Prostate gland (tissue), 2 donors: ENCODE data around the gene BAMBI. TPM values are rescaled to one million over a fixed set of nuclear protein-coding genes. Genes with fewer than 3 reads are reported as not detected.

Source experiments
- DNase-seq: peaks from one replicate; pipeline ENCODE4 v3.0.0-alpha.2; 2019; ENCODE audit warnings: low spot score
- H3K27ac ChIP-seq, 2 donors: fragments of 200-600 bp; sonication (generic); 2 replicates each; pipeline ENCODE4 v1.5.1; 2017 to 2019
- H3K27me3 ChIP-seq: fragments of 200-600 bp; sonication (generic); replicated peaks from 2 replicates; pipeline ENCODE4 v1.5.1; 2019; ENCODE audit not compliant: insufficient read depth
- H3K36me3 ChIP-seq, 2 donors: fragments of 200-600 bp; sonication (generic); 1 replicate in 1 of 2; 2 replicates in 1 of 2; pipeline versions ENCODE4 v1.5.1 to v1.8.1; 2017 to 2019
- H3K4me1 ChIP-seq: fragments of 200-600 bp; sonication (generic); replicated peaks from 2 replicates; pipeline ENCODE4 v1.5.1; 2019
- H3K4me3 ChIP-seq, 2 donors: fragments of 200-600 bp; sonication (generic); 2 replicates each; pipeline ENCODE4 v1.5.1; 2017 to 2019
- H3K9me3 ChIP-seq: fragments of 200-600 bp; sonication (generic); 2 replicates; pipeline ENCODE4 v1.5.1; 2017
- CTCF ChIP-seq, 4 experiments: fragments of 200-600 bp in 2 of 4; fragments of 450-650 bp in 2 of 4; sonication (generic) in 2 of 4; IDR thresholded peaks; 1 replicate in 3 of 4; 2 replicates in 1 of 4; pipeline ENCODE4 v1.5.1; 2016 to 2019; ENCODE audit warnings: antibody characterized with exemption in 4 of 4, mild to moderate bottlenecking in 2 of 4, moderate library complexity in 2 of 4
- POLR2A ChIP-seq: fragments of 450-650 bp; IDR thresholded peaks from one replicate; pipeline ENCODE4 v1.6.1; 2016; ENCODE audit warnings: antibody characterized with exemption, mild to moderate bottlenecking
- POLR2AphosphoS5 ChIP-seq: sonication (generic); formaldehyde crosslinking; IDR thresholded peaks from one replicate; pipeline ENCODE4 v1.6.1; 2017; ENCODE audit warnings: antibody characterized with exemption
- whole genome bisulfite sequencing: methylation state at CpG from one replicate; pipeline ENCODE4 v1.1.5; 2018; 5-methylcytosine and 5-hydroxymethylcytosine counted together
- intact Hi-C: fragments of 100-400 bp; cut with DNase I; formaldehyde crosslinking; loops from one replicate; pipeline ENCODE4 v1.14.2; 2022
- small RNA-seq, 2 donors: library from RNA; depleted of rRNA; stranded (forward); fragments of <200 nt; gene quantifications; one replicate each; pipeline ENCODE3, GENCODE V24; 2016
- total RNA-seq, 2 donors: library from RNA; depleted of rRNA; stranded (reverse); fragments of >200 nt; gene quantifications; one replicate each; pipeline ENCODE4 v1.1.0, GENCODE V29; 2016

Gene BAMBI
- total RNA-seq, 2 donors from 2014 or later = 3.1 to 58.9 TPM

- WGBS = 72% methylated on average over 7 of the region's 7 CpGs
- Histone ChIP-seq H3K27ac (no peak overlapping the region), H3K27me3 (no peaks in the 10 kb centered on the region), H3K4me1 (no peaks in the 10 kb centered on the region), H3K36me3 (no peaks in the 10 kb centered on the region), H3K4me3 (no peak overlapping the region), H3K9me3 (no peaks in the 10 kb centered on the region)
- intact Hi-C loops = no loop called here
- no peak for TF ChIP-seq POLR2AphosphoS5
- no peak for TF ChIP-seq CTCF (IDR thresholded peaks at IDR 0.05)
- no peak for TF ChIP-seq POLR2A
- no peak for DNase-seq
Measured at GRCh38 chr10:28730031-28730778, 52.9 kb downstream of the BAMBI start.

GRCh38 chr10:28732091-28732490 is 54.8 kb downstream of the BAMBI start:
- intact Hi-C loops = no loop called here
- Histone ChIP-seq H3K27ac (no peak overlapping the region), H3K27me3 (no peaks in the 10 kb centered on the region), H3K4me1 (no peaks in the 10 kb centered on the region), H3K4me3 (no peak overlapping the region), H3K36me3 (no peaks in the 10 kb centered on the region), H3K9me3 (no peaks in the 10 kb centered on the region)
- TF ChIP-seq POLR2A (no peak), POLR2AphosphoS5 (no peak), CTCF (IDR thresholded peaks at IDR 0.05) (no peak)
- 97% methylated on average over 8 of the region's 8 CpGs for WGBS
- no peak for DNase-seq

Small RNA genes lying within 50 kb of the gene (small RNA-seq; reads per million reads assigned to genes)
- gene RNU4ATAC6P (0 reads per million in 2 donors), gene RNU6-1067P (0 reads per million in 2 donors)

Other genes starting within 250 kb of the BAMBI start
- 100 to 1,000 TPM; 107 to 143 TPM for gene WAC, start 144.4 kb upstream of the BAMBI start, total RNA-seq